ENCODE measurements around the gene LTC4S.
"Not testable (repeated sequence)": the region's sequence is repeated elsewhere in the genome, so short reads cannot be mapped to it uniquely, and the experiment has no call there.

Gene LTC4S, protein sequence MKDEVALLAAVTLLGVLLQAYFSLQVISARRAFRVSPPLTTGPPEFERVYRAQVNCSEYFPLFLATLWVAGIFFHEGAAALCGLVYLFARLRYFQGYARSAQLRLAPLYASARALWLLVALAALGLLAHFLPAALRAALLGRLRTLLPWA

DNA sequence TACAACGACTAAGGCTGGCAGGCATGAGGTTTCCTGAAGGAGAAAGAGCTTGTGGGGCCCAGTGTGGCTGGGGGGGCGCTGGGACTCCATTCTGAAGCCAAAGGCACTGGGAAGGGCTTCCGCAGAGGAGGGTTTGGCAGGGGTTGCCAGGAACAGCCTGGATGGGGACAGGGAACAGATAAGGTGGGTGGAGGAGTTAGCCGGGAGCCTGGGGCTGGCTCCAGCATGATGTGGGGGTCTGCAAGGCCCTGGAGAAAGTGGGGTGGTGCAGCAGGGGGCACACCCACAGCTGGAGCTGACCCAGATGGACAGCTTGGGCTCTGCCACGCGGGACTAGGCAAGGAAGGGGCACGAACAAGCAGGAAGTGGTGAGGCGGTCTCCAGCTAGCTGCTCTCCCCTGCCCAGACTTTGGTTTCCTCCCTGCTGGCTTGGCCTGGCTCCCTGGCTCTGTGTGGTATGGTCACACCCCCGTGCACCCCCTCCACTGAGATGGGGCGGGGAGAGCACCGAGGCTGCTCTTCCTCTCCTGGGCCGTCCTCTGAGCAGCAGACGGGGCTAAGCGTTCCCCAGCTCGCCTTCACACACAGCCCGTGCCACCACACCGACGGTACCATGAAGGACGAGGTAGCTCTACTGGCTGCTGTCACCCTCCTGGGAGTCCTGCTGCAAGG, at the start of gene LTC4S:
LTC4S (plus strand) TSS at position 519 of the 672 bp plus-strand sequence; CDS start at position 614, 95 bp downstream.
- in situ Hi-C loops (cut with MboI; ENCODE audit: low sequenced_read_pairs): no loop called here

DNA sequence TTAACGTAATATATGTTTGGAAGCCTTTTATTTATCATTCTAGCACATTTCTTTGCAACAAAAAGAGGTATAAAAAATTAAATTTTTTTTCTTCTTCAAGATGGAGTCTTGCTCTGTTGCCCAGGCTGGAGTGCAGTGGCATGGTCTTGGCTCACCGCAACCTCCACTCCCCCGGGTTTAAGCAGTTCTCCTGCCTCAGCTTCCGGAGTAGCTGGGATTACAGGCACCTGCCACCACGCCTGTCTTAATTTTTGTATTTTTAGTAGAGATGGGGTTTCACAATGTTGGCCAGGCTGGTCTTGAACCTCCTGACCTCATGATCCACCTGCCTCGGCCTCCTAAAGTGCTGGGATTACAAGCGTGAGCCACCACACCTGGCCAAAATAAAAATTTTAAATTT, 49.7 kb upstream of the LTC4S start:
- in situ Hi-C loops (cut with MboI; ENCODE audit: low sequenced_read_pairs): not testable (repeated sequence)

DNA sequence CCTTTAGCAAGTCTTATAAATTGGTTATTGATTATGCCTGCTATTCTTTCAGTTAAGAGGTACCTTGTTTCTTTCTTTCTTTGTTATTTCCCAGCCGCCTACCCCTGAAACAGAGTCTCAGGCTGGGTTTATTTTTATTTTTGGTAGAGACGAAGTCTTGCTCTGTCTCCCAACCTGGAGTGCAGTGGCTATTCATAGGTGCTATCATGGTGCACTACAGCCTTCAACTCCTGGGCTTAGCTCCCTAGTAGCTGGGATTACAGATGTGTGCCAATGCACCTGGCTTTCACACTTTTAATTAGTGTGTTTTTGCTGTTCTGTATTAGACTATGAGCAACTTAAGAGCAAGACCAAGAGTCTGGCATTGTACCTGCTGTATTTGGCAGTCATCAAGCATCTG, 46.9 kb upstream of the LTC4S start:
- in situ Hi-C loops (cut with MboI; ENCODE audit: low sequenced_read_pairs): no loop called here

DNA sequence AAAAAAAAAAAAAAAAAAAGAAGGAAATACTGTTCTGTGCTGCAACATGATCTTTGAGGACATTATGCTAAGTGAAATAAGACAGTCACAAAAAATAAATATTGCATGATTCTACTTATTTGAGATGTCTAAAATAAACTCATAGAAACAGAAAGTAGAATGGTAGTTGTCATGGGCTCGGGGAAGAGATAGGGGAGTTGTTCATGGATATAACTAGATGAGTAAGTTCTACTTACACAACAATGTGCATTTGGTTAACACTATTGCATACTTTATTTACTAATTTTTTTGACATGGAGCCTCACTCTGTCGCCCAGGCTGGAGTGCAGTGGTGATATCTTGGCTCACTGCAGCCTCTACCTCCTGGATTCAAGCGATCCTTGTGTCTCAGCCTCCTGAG, 46.0 kb upstream of the LTC4S start:
- in situ Hi-C loops (cut with MboI; ENCODE audit: low sequenced_read_pairs): no loop called here

DNA sequence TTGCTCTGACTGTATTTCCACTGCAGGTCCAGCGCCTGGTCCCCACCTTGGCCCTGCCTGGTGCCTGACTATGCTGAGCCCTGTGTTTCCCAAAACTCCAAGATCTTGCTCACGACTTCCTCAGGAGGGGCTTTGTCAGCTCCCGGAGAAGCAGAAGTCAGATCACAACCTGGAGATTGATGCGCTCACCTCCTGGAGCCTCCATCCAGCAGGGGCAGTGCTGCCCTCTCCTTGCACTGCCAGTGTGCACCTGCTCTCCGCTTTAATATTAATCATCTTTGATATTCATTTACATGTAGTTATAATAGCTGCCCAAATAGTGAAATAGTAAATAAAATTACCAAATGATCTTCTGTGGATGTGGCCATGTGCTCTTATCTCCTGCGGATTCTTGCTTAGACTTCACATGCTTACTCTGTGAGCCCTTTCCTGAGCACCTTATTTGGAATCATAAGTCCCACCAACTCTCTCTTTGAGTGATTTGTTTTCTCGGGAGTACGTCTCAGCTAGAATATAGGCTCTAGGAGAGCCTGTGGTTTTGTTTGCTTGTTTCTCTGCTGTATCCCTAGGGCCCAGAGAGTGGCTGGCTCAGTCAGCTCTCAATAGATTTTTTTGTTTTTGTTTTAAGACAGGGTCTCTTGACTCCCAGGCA, 43.8 kb upstream of the LTC4S start:
- in situ Hi-C loops (cut with MboI; ENCODE audit: low sequenced_read_pairs): no loop called here

DNA sequence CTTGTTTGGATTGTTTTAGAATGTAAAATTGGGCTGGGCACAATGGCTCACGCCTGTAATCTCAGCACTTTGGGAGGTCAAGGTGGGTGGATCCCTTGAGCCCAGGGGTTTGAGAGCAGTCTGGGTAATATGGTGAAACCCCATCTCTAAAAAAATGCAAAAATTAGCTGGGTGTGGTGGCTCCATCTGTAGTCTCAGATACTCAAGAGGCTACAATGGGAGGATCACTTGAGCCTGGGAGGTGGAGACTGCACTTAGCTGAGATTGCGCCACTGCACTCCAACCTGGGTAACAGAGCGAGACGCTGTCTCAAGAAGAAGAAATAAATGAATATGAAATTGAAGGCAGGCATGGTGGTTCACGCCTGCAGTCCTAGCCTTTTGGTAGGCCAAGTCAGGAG, 39.8 kb upstream of the LTC4S start:
- in situ Hi-C loops (cut with MboI; ENCODE audit: low sequenced_read_pairs): no loop called here

DNA sequence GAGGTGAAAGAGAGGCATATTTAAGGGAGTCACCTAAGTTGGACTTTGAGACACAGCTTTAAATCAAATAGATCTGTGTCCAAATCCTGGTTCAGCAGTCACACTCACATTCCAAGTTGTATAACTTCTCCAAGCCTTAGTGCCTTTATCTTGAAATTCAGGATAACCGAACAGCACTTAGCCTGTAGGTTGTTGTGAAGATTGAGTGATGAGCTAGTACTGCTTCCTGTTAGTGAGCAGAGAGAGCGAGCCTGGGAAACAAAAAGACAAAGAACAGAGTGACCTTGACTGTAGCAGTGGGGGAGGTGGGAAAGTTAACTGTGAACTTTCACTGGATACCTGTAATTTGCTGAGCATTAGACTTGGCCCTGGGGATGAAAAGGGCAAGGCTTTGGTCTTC, 38.8 kb upstream of the LTC4S start:
- in situ Hi-C loops (cut with MboI; ENCODE audit: low sequenced_read_pairs): no loop called here

DNA sequence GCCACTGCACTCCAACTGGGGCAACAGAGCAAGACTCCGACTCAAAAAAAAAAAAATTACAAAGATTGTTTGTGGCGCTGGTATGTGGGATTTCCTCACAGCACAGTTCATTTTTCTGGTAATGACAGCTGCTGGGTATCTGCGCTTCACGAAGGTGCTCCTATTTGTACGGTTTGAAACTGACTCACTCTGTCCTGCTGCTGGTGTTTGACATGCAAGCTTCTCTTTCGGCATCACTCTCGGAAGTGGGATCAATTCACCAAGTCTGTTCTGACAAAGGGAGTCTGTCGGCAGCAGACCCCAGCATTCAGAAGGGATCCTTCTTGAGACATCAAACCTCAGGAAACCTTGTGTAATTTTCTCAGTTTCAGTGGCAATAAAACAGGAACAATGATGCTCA, 34.8 kb upstream of the LTC4S start:
- in situ Hi-C loops (cut with MboI; ENCODE audit: low sequenced_read_pairs): no loop called here

DNA sequence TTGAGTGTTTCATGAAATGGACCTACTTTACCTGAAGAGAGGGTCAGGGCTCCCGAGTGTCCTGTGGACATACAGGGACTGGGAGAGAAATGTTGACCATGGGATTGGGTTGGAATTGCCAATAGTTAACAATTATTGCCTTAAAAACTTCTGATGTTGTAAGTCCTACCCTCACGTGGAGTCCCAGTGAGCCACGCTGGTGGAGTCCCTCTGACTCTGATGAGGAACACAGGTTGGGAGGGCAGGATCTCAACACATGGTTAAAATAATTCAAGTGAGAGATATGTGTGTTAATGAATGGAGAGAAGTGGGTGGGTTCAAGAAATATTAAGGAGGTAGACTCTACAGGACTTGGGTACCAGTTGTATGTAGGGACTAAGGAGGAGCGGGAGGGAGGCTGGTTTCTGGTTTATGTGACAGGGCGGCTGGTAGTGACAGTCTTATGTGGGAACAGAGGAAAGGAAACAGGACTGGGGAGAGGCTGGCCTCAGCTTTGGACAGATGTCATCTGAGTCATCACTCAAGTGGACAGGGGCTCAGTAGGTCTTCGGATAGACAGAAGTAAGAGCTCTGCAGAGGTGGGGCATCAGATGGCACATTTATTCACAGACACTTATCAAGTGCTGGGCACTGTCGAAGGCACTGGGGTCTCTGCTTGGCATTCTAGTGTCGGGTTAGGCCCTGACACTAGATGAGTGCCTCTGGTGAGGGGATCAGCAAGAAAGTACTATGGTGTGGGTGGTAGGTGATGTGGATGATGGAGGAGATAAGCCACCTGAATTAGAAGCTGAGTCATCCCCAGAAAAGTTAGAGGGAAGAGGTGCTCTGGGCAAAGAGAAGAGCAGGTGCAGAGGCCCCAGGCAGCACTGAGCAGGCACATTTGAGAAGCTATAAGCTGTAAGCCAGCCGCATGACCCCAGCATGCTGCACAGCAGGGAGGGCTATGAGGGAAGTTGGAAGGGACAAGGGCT, 33.9 kb upstream of the LTC4S start:
- in situ Hi-C loops (cut with MboI; ENCODE audit: low sequenced_read_pairs): no loop called here

DNA sequence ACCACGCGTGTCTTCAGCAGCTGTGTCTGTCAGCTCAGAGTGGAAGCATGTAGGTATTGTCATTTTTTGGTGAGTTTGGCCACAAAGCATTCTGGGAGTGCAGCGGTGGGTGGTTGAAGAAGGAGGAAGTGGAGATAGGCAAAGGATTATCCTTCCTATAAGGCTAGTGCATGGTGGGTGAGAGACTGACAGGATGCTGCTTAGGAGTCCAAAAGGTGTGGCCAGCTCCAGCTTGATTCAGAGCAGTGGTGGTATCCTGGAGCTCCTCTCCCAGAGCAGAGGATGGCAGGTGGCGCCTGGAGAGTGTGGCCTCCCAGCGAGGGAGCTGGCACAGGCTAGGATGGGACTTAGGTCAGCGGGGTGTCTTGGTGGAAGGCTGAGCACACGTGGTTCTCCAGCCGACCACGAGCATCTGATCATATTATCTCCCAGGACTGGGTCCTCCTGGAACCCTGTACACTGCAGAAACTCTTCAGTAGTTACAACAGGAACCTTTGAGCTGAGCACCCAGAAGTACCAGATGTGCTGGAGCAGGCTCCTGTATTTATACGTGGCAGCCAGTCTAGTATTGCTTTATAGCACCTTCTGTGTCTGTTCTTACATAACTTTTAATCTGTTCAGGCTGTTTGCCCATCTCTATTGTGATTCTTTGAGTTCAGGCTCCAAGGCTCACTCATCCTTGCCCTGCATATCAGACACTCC, 31.6 kb upstream of the LTC4S start:
- in situ Hi-C loops (cut with MboI; ENCODE audit: low sequenced_read_pairs): no loop called here

DNA sequence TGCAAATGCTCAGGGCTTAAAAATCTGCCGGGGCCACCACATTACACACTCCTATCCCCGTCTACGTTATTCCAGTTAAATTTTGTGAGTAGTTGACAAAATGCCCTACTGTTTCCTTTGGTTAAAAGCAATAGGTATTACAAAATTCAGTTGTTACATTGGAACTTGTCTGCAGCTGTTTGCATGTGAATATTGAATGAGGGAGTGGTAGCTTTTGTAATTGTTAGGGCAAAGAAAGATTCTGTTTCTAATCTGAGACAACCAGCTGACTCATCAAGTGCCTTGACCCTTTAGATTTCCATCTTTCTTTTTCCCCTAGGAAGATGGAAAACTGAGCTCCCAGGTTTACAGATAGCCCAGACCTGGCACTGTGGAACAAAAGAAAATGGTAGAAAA, 31.0 kb upstream of the LTC4S start:
- in situ Hi-C loops (cut with MboI; ENCODE audit: low sequenced_read_pairs): no loop called here

DNA sequence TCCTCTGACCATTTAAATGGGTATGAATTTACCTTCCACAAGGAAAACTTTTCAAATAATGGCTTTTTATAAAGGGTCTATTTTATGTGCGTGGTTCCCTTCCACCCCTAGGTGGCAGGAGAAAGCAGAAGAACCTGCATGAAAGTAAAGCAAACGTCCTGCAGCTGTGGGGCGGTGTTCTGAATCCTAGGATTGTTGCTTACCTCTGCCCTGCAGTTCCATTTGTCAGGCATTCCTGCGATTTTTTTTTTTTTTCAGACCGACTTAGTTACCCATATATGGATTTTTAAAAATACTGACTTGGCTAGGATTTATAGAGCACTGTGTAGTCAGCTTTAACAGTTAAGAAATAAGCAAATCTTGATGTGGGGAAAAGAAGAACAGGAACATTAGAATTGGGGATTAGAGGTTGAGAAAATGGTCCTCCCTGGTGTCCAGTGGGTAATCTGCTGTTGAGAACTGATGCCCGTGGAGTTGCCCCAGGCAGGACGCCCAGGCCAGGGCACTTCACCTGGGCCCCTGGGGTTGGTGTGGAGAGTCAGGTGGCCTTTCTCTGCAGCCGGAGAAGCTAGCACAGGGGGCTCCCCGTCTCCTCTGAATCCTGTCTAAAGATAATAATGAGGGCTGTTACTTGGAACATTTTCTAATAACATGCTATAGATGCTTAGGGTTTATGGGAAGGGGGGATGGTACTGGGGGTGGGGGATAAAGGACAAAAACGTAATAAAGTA, 30.4 kb upstream of the LTC4S start:
- in situ Hi-C loops (cut with MboI; ENCODE audit: low sequenced_read_pairs): no loop called here

DNA sequence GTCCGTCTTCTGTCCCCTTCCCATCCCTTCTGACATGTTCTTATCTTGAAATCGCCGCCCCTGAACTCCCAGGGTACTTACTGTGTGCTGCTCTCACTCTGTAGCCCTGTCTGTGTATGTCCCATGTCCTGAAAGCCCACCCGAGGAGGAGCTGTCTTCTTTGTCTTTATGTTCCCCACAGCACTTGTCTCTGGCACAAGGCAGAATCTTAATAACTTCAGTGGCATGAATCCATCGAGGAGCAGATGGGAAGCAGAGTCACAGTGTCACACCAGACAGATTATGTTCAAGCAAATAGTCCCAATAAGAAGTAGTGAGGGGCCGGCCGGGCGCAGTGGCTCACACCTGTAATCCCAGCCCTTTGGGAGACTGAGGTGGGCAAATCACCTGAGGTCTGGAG, 29.7 kb upstream of the LTC4S start:
- in situ Hi-C loops (cut with MboI; ENCODE audit: low sequenced_read_pairs): no loop called here

DNA sequence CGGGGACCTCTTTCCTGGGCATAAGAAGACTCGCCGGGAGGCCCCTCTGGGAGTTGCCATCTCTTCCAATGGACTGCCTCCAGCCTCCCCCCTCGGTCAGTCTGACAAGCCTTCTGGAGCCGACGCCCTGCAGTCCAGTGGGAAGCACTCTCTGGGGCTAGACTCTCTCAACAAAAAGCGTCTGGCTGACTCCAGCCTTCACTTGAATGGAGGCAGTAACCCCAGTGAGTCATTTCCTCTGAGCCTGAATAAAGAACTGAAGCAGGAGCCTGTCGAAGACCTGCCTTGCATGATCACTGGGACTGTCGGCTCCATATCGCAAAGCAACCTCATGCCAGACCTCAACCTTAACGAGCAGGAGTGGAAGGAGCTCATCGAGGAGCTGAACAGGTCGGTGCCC, 28.4 kb upstream of the LTC4S start:
- in situ Hi-C loops (cut with MboI; ENCODE audit: low sequenced_read_pairs): no loop called here

DNA sequence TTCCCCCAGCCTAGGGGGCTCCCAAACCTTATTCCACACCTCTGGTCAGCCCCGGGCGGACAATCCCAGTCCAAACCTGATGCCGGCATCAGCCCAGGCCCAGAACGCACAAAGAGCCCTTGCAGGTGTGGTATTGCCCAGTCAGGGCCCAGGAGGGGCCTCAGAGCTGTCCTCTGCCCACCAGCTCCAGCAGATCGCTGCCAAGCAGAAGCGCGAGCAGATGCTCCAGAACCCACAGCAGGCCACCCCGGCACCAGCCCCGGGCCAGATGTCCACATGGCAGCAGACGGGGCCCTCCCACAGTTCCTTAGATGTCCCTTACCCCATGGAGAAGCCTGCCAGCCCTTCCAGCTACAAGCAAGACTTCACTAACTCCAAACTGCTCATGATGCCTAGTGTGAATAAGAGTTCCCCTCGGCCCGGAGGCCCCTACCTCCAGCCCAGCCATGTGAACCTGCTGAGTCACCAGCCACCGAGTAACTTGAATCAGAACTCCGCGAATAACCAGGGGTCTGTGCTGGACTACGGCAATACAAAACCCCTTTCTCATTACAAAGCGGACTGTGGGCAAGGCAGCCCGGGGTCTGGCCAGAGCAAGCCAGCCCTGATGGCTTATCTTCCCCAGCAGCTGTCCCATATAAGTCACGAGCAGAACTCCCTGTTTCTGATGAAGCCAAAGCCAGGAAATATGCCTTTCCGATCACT, 27.6 kb upstream of the LTC4S start:
- in situ Hi-C loops (cut with MboI; ENCODE audit: low sequenced_read_pairs): no loop called here

DNA sequence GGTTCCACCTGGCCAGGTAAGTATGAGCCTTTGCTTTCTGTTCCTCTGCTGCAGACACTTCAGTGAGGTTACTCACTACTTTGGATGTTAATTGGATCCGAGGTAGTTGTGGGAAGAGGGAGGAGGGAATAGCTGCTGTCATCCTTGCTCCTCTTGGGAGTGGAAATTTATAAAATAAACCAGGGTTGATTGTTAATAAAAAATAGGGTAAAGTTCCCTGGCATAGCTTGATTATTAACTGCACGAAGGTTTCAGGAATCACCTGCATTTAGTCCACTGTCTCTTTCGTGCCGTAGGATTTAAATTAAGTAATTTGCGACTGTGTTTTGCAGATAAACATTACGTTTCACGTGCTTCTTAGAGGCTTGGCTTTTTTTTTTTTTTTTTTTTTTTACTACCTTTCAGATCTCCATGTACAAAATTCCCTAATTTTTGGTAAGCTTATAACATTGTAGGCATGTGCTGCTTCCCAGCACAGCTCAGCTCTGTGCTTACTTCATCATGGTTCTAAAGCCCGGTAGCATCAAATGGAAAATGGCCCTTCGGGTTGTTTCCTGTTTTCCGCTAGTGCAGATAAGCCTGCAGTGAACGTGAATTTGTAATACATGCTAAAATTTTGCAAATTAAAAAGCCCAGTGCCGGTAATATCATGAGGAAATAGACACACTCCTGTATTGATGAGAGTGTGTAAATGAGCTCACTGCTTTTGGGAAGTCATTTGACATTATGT, 26.9 kb upstream of the LTC4S start:
- in situ Hi-C loops (cut with MboI; ENCODE audit: low sequenced_read_pairs): no loop called here

DNA sequence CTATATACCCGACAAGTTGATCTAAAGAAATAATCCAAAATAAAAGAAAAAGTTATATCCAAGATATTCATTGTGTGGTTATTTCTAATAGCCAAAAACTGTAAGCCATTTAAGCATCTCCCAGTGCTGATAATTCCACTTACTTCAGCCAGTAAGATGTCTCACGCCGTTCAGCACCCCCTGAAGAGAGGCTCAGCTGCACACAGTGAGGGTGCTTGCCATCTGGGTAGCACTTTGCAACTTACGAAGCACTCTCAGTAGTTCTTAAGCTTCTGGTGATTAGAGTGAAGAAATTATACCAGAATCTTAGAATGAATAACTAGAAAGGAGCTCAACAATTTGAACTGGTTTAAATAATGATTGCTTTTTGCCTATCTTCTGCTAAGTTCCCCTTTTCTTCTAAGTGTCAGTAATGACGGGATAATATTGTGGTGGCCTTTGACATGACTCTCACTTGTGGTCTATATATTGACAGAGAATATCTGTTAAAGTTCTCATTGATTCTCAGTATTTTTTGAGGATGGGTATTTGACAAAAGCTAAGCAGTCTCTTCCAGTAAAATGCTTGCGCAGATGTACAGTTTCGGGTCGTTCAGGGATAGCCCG, 26.2 kb upstream of the LTC4S start:
- in situ Hi-C loops (cut with MboI; ENCODE audit: low sequenced_read_pairs): no loop called here

DNA sequence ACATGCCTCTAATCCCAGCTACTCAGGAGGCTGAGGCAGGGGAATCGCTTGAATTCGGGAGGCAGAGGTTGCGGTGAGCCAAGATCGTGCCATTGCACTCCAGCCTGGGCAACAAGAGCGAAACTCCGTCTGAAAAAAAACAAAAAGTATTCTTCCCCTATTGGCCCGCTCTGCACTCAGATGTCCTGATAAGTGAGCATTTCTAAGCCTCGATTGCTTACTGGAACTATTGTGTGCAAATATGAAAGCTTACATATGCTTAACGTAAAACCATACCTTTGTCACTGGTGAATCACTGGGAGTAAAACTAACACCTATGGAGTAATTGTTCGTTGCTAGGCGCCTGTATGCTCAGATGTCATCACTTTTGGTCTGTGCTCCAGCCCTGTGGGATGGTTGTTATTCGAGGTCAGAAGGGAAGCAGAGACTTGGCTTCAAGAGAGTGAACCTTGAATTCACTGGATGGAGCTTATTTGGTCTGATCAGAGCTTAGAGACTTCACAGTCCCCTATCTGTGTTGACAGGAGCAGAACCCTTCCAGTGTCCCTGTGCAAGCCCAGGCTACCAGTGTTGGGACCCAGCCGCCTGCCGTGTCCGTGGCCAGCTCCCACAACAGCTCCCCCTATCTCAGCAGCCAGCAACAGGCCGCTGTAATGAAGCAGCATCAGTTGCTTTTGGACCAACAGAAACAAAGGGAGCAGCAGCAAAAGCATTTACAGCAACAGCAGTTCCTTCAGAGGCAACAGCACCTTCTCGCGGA, 25.3 kb upstream of the LTC4S start:
- in situ Hi-C loops (cut with MboI; ENCODE audit: low sequenced_read_pairs): no loop called here
